Neural progenitor cell (in vitro differentiated cells): Measurements from ENCODE around the gene RNF150. TPM values are rescaled to one million over a fixed set of nuclear protein-coding genes. Genes with fewer than 3 reads are reported as not detected.

Experiments
- DNase-seq: peaks from one replicate; pipeline ENCODE4 v3.0.0-alpha.2; 2016; ENCODE audit warnings: low spot score
- H2AFZ ChIP-seq: fragments of 200-600 bp; sonication (generic); replicated peaks from 2 replicates; pipeline ENCODE4 v1.6.1; 2016; ENCODE audit warnings: antibody characterized with exemption
- H3F3A ChIP-seq: fragments of 200-600 bp; sonication (generic); 2 replicates; pipeline ENCODE4 v1.6.1; 2016; ENCODE audit warnings: antibody characterized with exemption, low read depth
- H3K27ac ChIP-seq: fragments of 200-600 bp; sonication (generic); 2 replicates; pipeline ENCODE4 v1.5.1; 2016; ENCODE audit warnings: mild to moderate bottlenecking
- H3K27me3 ChIP-seq: fragments of 200-600 bp; sonication (generic); 2 replicates; pipeline ENCODE4 v1.6.1; 2016; ENCODE audit warnings: mild to moderate bottlenecking, moderate library complexity
- H3K36me3 ChIP-seq: fragments of 200-600 bp; sonication (generic); 2 replicates; pipeline ENCODE4 v1.5.1; 2016
- H3K4me1 ChIP-seq: fragments of 200-600 bp; sonication (generic); 2 replicates; pipeline ENCODE4 v1.6.1; 2016; ENCODE audit warnings: mixed run types
- H3K4me2 ChIP-seq: fragments of 200-600 bp; sonication (generic); 2 replicates; pipeline ENCODE4 v1.6.1; 2016
- H3K4me3 ChIP-seq: fragments of 200-600 bp; sonication (generic); 2 replicates; pipeline ENCODE4 v1.5.1; 2016
- H3K79me2 ChIP-seq: fragments of 200-600 bp; sonication (generic); 2 replicates; pipeline ENCODE4 v1.6.1; 2016; ENCODE audit warnings: low read depth
- H3K9ac ChIP-seq: fragments of 200-600 bp; sonication (generic); 2 replicates; pipeline ENCODE4 v1.6.1; 2016
- H3K9me3 ChIP-seq: fragments of 200-600 bp; sonication (generic); 2 replicates; pipeline ENCODE4 v1.5.1; 2016; ENCODE audit warnings: low read depth
- H4K20me1 ChIP-seq: fragments of 200-600 bp; sonication (generic); 2 replicates; pipeline ENCODE4 v1.6.1; 2016; ENCODE audit warnings: low read depth
- H3K27ac Mint-ChIP-seq: 3 replicates; pipeline ENCODE4 v1.8.0; 2021; ENCODE audit warnings: mixed read lengths
- H3K27me3 Mint-ChIP-seq: 2 replicates; pipeline ENCODE4 v1.8.0; 2022; ENCODE audit warnings: low read depth, mild to moderate bottlenecking, inconsistent platforms, moderate library complexity, mixed read lengths; ENCODE audit not compliant: insufficient read depth
- H3K36me3 Mint-ChIP-seq: 3 replicates; pipeline ENCODE4 v1.8.0; 2021; ENCODE audit warnings: mixed read lengths
- H3K4me1 Mint-ChIP-seq: 3 replicates; pipeline ENCODE4 v1.8.0; 2021; ENCODE audit warnings: mixed read lengths
- H3K4me3 Mint-ChIP-seq: 3 replicates; pipeline ENCODE4 v1.8.0; 2021; ENCODE audit warnings: mild to moderate bottlenecking, moderate library complexity, mixed read lengths
- H3K9me3 Mint-ChIP-seq: 3 replicates; pipeline ENCODE4 v1.8.0; 2020; ENCODE audit warnings: mixed read lengths
- CTCF ChIP-seq: fragments of 200-600 bp; sonication (generic); IDR thresholded peaks from 2 replicates; pipeline ENCODE4 v1.5.1; 2017; ENCODE audit warnings: antibody characterized with exemption, mild to moderate bottlenecking
- EZH2 ChIP-seq: fragments of 200-600 bp; sonication (generic); IDR thresholded peaks from 2 replicates; pipeline ENCODE4 v1.6.1; 2017; ENCODE audit warnings: antibody characterized with exemption, mild to moderate bottlenecking, moderate library complexity
- EZH2phosphoT487 ChIP-seq: fragments of 200-600 bp; sonication (generic); IDR thresholded peaks from 2 replicates; pipeline ENCODE4 v1.6.1; 2017; ENCODE audit warnings: antibody characterized with exemption
- total RNA-seq: library from RNA; depleted of rRNA; stranded (reverse); fragments of >200 nt; gene quantifications from 2 replicates; pipeline ENCODE4 v1.2.3, GENCODE V29; 2015; ENCODE audit warnings: low replicate concordance

RNF150 gene
- total RNA-seq, 1 donor from 2014 or later, result 1.4 TPM

DNA sequence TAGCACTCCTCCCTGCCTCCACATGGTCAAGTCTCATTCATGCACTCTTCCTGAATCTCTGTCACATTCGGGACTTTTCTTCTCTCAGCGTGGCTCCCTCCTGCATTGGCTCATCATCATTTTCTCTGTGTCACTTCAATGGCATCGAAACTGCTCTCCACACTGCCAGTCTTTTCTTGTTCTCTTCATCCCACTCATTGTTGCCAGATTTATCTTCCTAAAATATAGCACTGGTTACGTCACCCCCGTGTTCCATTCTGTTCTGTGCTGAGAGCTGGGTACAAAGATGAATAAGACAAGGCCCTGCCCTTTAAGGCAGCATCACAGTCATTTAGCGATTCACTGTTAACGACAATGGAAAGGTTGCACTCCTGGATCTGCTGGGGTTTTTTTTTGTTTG lies 202.7 kb downstream of the RNF150 start:
- Mint-ChIP-seq H3K27ac (no peak overlapping the region), H3K27me3 (no peaks in the 10 kb centered on the region)
- no peaks in the 10 kb centered on the region for H3F3A ChIP-seq

DNA sequence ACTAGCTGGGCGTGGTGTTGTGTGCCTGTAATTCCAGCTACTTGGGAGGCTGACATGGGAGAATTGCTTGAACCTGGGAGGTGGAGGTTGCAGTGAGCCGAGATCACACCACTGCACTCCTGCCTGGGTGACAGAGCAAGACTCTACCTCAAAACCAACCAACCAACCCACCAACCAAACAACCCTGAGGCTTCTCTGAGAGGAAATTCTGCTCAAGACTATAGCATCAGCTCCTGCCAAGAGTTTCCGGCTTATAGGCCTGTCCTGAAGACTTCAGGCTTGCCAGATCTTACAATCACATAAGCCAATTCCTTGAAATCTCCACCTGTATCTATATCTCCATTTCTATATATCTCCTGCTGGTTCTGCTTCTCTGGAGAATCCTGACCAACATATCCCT lies 203.3 kb downstream of the RNF150 start:
- H3K36me3 Mint-ChIP-seq, result peaks cover 5% of the 10 kb centered on the region
- no peaks in the 10 kb centered on the region for H3K27me3 Mint-ChIP-seq
- Histone ChIP-seq H3K9ac (no peak overlapping the region), H3F3A (no peaks in the 10 kb centered on the region), H3K4me2 (no peak overlapping the region), H3K27ac (no peak overlapping the region), H3K36me3 (no peaks in the 10 kb centered on the region), H3K27me3 (no peaks in the 10 kb centered on the region), H3K9me3 (no peaks in the 10 kb centered on the region), H3K4me3 (no peak overlapping the region), H2AFZ (no peak overlapping the region), H4K20me1 (no peaks in the 10 kb centered on the region), H3K4me1 (no peaks in the 10 kb centered on the region), H3K79me2 (no peaks in the 10 kb centered on the region)
- no peaks in the 10 kb centered on the region for H3K9me3 Mint-ChIP-seq
- DNase-seq, result no peak
- peaks cover 2% of the 10 kb centered on the region for H3K4me1 Mint-ChIP-seq
- TF ChIP-seq EZH2 (no peak), EZH2phosphoT487 (no peak), CTCF (no peak)
- H3K27ac Mint-ChIP-seq, result no peak overlapping the region
- no peak overlapping the region for H3K4me3 Mint-ChIP-seq

More for the DNA sequence above, 202.7 kb downstream of the RNF150 start:
- Histone ChIP-seq H3K4me2 (no peak overlapping the region), H3K4me1 (no peaks in the 10 kb centered on the region), H3K36me3 (no peaks in the 10 kb centered on the region), H3K27me3 (no peaks in the 10 kb centered on the region), H4K20me1 (no peaks in the 10 kb centered on the region), H3K4me3 (no peak overlapping the region), H3K79me2 (no peaks in the 10 kb centered on the region), H3K9ac (no peak overlapping the region), H3K9me3 (no peaks in the 10 kb centered on the region), H3K27ac (no peak overlapping the region), H2AFZ (no peak overlapping the region)
- no peaks in the 10 kb centered on the region for H3K9me3 Mint-ChIP-seq
- H3K4me1 Mint-ChIP-seq, result peaks cover 2% of the 10 kb centered on the region
- H3K36me3 Mint-ChIP-seq, result peaks cover 4% of the 10 kb centered on the region
- no peak for TF ChIP-seq CTCF
- no peak for TF ChIP-seq EZH2
- no peak for TF ChIP-seq EZH2phosphoT487
- no peak for DNase-seq
- no peak overlapping the region for H3K4me3 Mint-ChIP-seq

- H4K20me1 ChIP-seq, result no peaks in the 10 kb centered on the region
- H2AFZ ChIP-seq, result no peak overlapping the region
- no peaks in the 10 kb centered on the region for H3K27me3 ChIP-seq
- no peak overlapping the region for H3K4me3 ChIP-seq
- H3K27ac ChIP-seq, result no peak overlapping the region
- H3K9ac ChIP-seq, result no peak overlapping the region
- no peaks in the 10 kb centered on the region for H3K9me3 ChIP-seq
- peak overlapping the region; percentile 72 for H3K27ac Mint-ChIP-seq
- no peaks in the 10 kb centered on the region for H3K36me3 ChIP-seq
- no peak for TF ChIP-seq EZH2phosphoT487
- TF ChIP-seq EZH2, result no peak
- TF ChIP-seq CTCF, result no peak
- no peaks in the 10 kb centered on the region for H3F3A ChIP-seq
- peaks cover 2% of the 10 kb centered on the region for H3K4me1 Mint-ChIP-seq
- H3K79me2 ChIP-seq, result no peaks in the 10 kb centered on the region
- H3K4me2 ChIP-seq, result no peak overlapping the region
- no peaks in the 10 kb centered on the region for H3K27me3 Mint-ChIP-seq
- peaks cover 5% of the 10 kb centered on the region for H3K36me3 Mint-ChIP-seq
- no peaks in the 10 kb centered on the region for H3K4me1 ChIP-seq
- no peak for DNase-seq
- no peak overlapping the region for H3K4me3 Mint-ChIP-seq
- no peaks in the 10 kb centered on the region for H3K9me3 Mint-ChIP-seq
Measured at GRCh38 chr4:140928880-140929279, 204.4 kb downstream of the RNF150 start.
